ENCODE measurements around the gene PGD.

The PGD gene

GRCh38 chr1:10398734-10399443 lies at the start of gene PGD:
PGD (plus strand) TSS chr1:10399064; CDS start chr1:10399118, 54 bp downstream.
- DNase-seq, result peak; percentile 97

- no peak for DNase-seq
Observed at GRCh38 chr1:10353282-10353681, 45.6 kb upstream of the PGD start.

- no peak for DNase-seq
Observed at GRCh38 chr1:10353693-10354092, 45.2 kb upstream of the PGD start.

GRCh38 chr1:10360045-10360444 lies 38.8 kb upstream of the PGD start:
- no peak for DNase-seq

GRCh38 chr1:10361515-10361914 lies 37.3 kb upstream of the PGD start:
- no peak for DNase-seq

- no peak for DNase-seq
Observed at GRCh38 chr1:10368194-10368593, 30.7 kb upstream of the PGD start.

- DNase-seq, result no peak
Observed at GRCh38 chr1:10374442-10374860, 24.4 kb upstream of the PGD start.

GRCh38 chr1:10377365-10378029 lies 21.4 kb upstream of the PGD start:
- peak; percentile 43 for DNase-seq

GRCh38 chr1:10378081-10378841 lies 20.6 kb upstream of the PGD start:
- DNase-seq, result no peak

- DNase-seq, result no peak
Observed at GRCh38 chr1:10379101-10379620, 19.7 kb upstream of the PGD start.

GRCh38 chr1:10379676-10380075 lies 19.2 kb upstream of the PGD start:
- no peak for DNase-seq

- no peak for DNase-seq
Observed at GRCh38 chr1:10380594-10381275, 18.1 kb upstream of the PGD start.

- no peak for DNase-seq
Observed at GRCh38 chr1:10383630-10384029, 15.2 kb upstream of the PGD start.

- DNase-seq, result no peak
Observed at GRCh38 chr1:10384219-10384618, 14.6 kb upstream of the PGD start.

GRCh38 chr1:10386761-10387676 lies 11.8 kb upstream of the PGD start:
- DNase-seq, result no peak

- peak; percentile 18 for DNase-seq
Observed at GRCh38 chr1:10387677-10388386, 11.0 kb upstream of the PGD start.

- DNase-seq, result no peak
Observed at GRCh38 chr1:10388387-10388715, 10.5 kb upstream of the PGD start.

GRCh38 chr1:10389271-10389973 lies 9.4 kb upstream of the PGD start:
- no peak for DNase-seq

GRCh38 chr1:10396870-10397269 lies 2.0 kb upstream of the PGD start:
- no peak for DNase-seq

- no peak for DNase-seq
Observed at GRCh38 chr1:10398278-10398733, 558 bp upstream of the PGD start.
